Activated T-cell treated with anti-CD3 and anti-CD28 coated beads, Interleukin-2, amount 50 U/mL, for 24 hours (primary cell): ENCODE results near the gene VCPKMT.
A peak's percentile ranks its signal among the peaks of the same experiment; 100 is the strongest.
"Not testable (repeated sequence)": the region's sequence is repeated elsewhere in the genome, so short reads cannot be mapped to it uniquely, and the experiment has no call there.

Experiments used
- DNase-seq: peaks from one replicate; pipeline ENCODE4 v3.0.0-alpha.2; 2020
- H3K27ac Mint-ChIP-seq: 2 replicates; pipeline ENCODE4 v1.8.0; 2020; ENCODE audit warnings: mild to moderate bottlenecking, mixed read lengths
- H3K27me3 Mint-ChIP-seq: 2 replicates; pipeline ENCODE4 v1.8.0; 2020; ENCODE audit warnings: mixed read lengths
- H3K36me3 Mint-ChIP-seq: 2 replicates; pipeline ENCODE4 v1.8.0; 2020; ENCODE audit warnings: low read depth, mixed read lengths
- H3K4me1 Mint-ChIP-seq: 2 replicates; pipeline ENCODE4 v1.8.0; 2020; ENCODE audit warnings: low read depth, mixed read lengths
- H3K4me3 Mint-ChIP-seq: 2 replicates; pipeline ENCODE4 v1.8.0; 2020; ENCODE audit warnings: mild to moderate bottlenecking, moderate library complexity, mixed read lengths
- H3K9me3 Mint-ChIP-seq: 2 replicates; pipeline ENCODE4 v1.8.0; 2020; ENCODE audit warnings: mixed read lengths

The VCPKMT gene

GRCh38 chr14:50085570-50086320 lies 30.6 kb downstream of the VCPKMT start:
- peak overlapping the region; percentile 97 for H3K27ac Mint-ChIP-seq
- peak; percentile 49 for DNase-seq
- H3K4me3 Mint-ChIP-seq: peak overlapping the region; percentile 50
- no peaks in the 10 kb centered on the region for H3K27me3 Mint-ChIP-seq
- H3K4me1 Mint-ChIP-seq: peaks cover 95% of the 10 kb centered on the region
- no peaks in the 10 kb centered on the region for H3K9me3 Mint-ChIP-seq
- H3K36me3 Mint-ChIP-seq: peaks cover 15% of the 10 kb centered on the region

GRCh38 chr14:50084666-50085065 lies 31.7 kb downstream of the VCPKMT start:
- peak overlapping the region; percentile 32 for H3K4me3 Mint-ChIP-seq
- H3K9me3 Mint-ChIP-seq: no peaks in the 10 kb centered on the region
- H3K27ac Mint-ChIP-seq: peak overlapping the region; percentile 97
- H3K36me3 Mint-ChIP-seq: peaks cover 14% of the 10 kb centered on the region
- H3K27me3 Mint-ChIP-seq: no peaks in the 10 kb centered on the region
- peaks cover 88% of the 10 kb centered on the region for H3K4me1 Mint-ChIP-seq
- no peak for DNase-seq

- Mint-ChIP-seq H3K4me3 (peak overlapping the region; percentile 75), H3K4me1 (peaks cover 80% of the 10 kb centered on the region), H3K27me3 (no peaks in the 10 kb centered on the region), H3K27ac (peak overlapping the region; percentile 97), H3K9me3 (no peaks in the 10 kb centered on the region), H3K36me3 (peaks cover 15% of the 10 kb centered on the region)
- DNase-seq: peak; percentile 81
These were observed 32.7 kb downstream of the VCPKMT start for GRCh38 chr14:50083467-50084337.

- Mint-ChIP-seq H3K9me3 (no peaks in the 10 kb centered on the region), H3K4me1 (peaks cover 73% of the 10 kb centered on the region), H3K36me3 (peaks cover 13% of the 10 kb centered on the region), H3K27ac (peak overlapping the region; percentile 97), H3K27me3 (no peaks in the 10 kb centered on the region), H3K4me3 (peak overlapping the region; percentile 75)
- peak; percentile 82 for DNase-seq
These were observed 33.4 kb downstream of the VCPKMT start for GRCh38 chr14:50082784-50083466.

- Mint-ChIP-seq H3K36me3 (peaks cover 13% of the 10 kb centered on the region), H3K4me1 (peaks cover 69% of the 10 kb centered on the region), H3K9me3 (no peaks in the 10 kb centered on the region), H3K27me3 (no peaks in the 10 kb centered on the region), H3K27ac (peak overlapping the region; percentile 97), H3K4me3 (peak overlapping the region; percentile 75)
- DNase-seq: peak; percentile 63
These were observed 34.0 kb downstream of the VCPKMT start for GRCh38 chr14:50082308-50082742.

- H3K27me3 Mint-ChIP-seq, H3K9me3 Mint-ChIP-seq, H3K27ac Mint-ChIP-seq, H3K4me3 Mint-ChIP-seq, H3K36me3 Mint-ChIP-seq, DNase-seq: not testable (repeated sequence)
- peaks cover 54% of the 10 kb centered on the region for H3K4me1 Mint-ChIP-seq
These were observed 37.3 kb downstream of the VCPKMT start for GRCh38 chr14:50079103-50079502.

GRCh38 chr14:50073663-50074062 lies 42.7 kb downstream of the VCPKMT start:
- not testable (repeated sequence) for DNase-seq, H3K9me3 Mint-ChIP-seq, H3K4me3 Mint-ChIP-seq, H3K36me3 Mint-ChIP-seq, H3K27me3 Mint-ChIP-seq, H3K27ac Mint-ChIP-seq
- H3K4me1 Mint-ChIP-seq: peaks cover 48% of the 10 kb centered on the region

- peaks cover 2% of the 10 kb centered on the region for H3K9me3 Mint-ChIP-seq
- H3K27me3 Mint-ChIP-seq: no peaks in the 10 kb centered on the region
- no peak for DNase-seq
- no peak overlapping the region for H3K4me3 Mint-ChIP-seq
- peaks cover 6% of the 10 kb centered on the region for H3K36me3 Mint-ChIP-seq
- H3K4me1 Mint-ChIP-seq: peaks cover 55% of the 10 kb centered on the region
- H3K27ac Mint-ChIP-seq: no peak overlapping the region
These were observed 44.0 kb downstream of the VCPKMT start for GRCh38 chr14:50072395-50072794.

- H3K4me3 Mint-ChIP-seq: no peak overlapping the region
- no peak overlapping the region for H3K27ac Mint-ChIP-seq
- no peaks in the 10 kb centered on the region for H3K27me3 Mint-ChIP-seq
- peaks cover 60% of the 10 kb centered on the region for H3K4me1 Mint-ChIP-seq
- peaks cover 6% of the 10 kb centered on the region for H3K36me3 Mint-ChIP-seq
- peaks cover 2% of the 10 kb centered on the region for H3K9me3 Mint-ChIP-seq
- DNase-seq: peak; percentile 17
These were observed 45.4 kb downstream of the VCPKMT start for GRCh38 chr14:50070840-50071548.

GRCh38 chr14:50070230-50070629 lies 46.1 kb downstream of the VCPKMT start:
- Mint-ChIP-seq H3K4me3 (no peak overlapping the region), H3K27me3 (no peaks in the 10 kb centered on the region), H3K4me1 (peaks cover 63% of the 10 kb centered on the region), H3K27ac (peak overlapping the region; percentile 15), H3K9me3 (peaks cover 2% of the 10 kb centered on the region), H3K36me3 (peaks cover 6% of the 10 kb centered on the region)
- DNase-seq: peak; percentile 23

GRCh38 chr14:50069325-50069724 lies 47.0 kb downstream of the VCPKMT start:
- H3K27ac Mint-ChIP-seq: no peak overlapping the region
- H3K4me1 Mint-ChIP-seq: peaks cover 69% of the 10 kb centered on the region
- no peak overlapping the region for H3K4me3 Mint-ChIP-seq
- H3K27me3 Mint-ChIP-seq: no peaks in the 10 kb centered on the region
- DNase-seq: peak; percentile 12
- peaks cover 6% of the 10 kb centered on the region for H3K36me3 Mint-ChIP-seq
- H3K9me3 Mint-ChIP-seq: peaks cover 2% of the 10 kb centered on the region

- no peak for DNase-seq
- Mint-ChIP-seq H3K27ac (no peak overlapping the region), H3K4me3 (no peak overlapping the region), H3K27me3 (no peaks in the 10 kb centered on the region), H3K4me1 (peaks cover 77% of the 10 kb centered on the region), H3K9me3 (peaks cover 2% of the 10 kb centered on the region), H3K36me3 (peaks cover 6% of the 10 kb centered on the region)
These were observed 47.9 kb downstream of the VCPKMT start for GRCh38 chr14:50068496-50068895.

- Mint-ChIP-seq H3K36me3 (peaks cover 6% of the 10 kb centered on the region), H3K27ac (peak overlapping the region; percentile 45), H3K4me3 (no peak overlapping the region), H3K4me1 (peaks cover 81% of the 10 kb centered on the region), H3K9me3 (peaks cover 2% of the 10 kb centered on the region), H3K27me3 (no peaks in the 10 kb centered on the region)
- peak; percentile 18 for DNase-seq
These were observed 48.5 kb downstream of the VCPKMT start for GRCh38 chr14:50067723-50068495.
